Measurements from ENCODE around the gene CCDC196.

DNA sequence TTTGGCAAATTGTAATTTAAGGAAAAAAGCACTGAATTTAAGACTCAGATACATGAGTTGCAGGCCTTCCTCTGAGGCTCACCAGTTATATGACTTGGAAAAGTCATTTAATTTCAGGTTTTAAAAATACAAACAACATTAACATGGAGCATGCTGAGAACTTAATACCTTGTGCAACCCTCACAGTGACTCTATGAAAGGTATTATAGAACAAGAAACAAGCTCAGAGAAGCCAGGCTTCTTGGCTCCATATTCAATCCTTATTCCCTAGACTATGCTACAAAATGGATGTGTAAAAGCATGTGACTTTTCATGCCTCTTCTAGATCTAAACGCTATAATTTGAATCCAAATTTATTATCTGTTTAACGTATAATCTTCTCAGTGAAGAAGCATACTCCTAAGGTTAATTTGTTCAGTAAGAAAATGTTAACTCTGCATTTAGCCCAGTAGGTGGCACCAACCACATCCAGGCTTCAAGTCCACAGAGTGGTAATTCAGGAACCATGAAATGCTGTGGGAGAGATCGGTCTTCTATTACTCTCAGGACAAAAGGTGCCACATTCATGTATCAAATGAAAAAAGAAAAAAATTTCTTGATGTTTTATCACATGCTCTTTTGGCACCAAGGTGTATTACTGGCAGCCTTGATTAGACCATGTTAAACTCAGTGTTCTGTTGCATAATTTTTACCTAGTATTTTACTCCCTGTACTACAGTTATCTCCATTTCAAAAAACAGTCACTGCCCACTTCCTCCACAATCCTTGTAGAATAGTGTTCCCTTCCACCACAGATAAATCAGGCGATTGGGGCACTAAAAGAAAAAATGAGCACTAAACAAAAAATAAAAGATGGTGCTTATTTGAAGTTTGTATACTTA, 9.3 kb downstream of the CCDC196 start:
- peak in 1 of 3 donors; percentile 11 for TF ChIP-seq POLR2A (IDR thresholded peaks at IDR 0.05)
- TF ChIP-seq, protein P1, sequence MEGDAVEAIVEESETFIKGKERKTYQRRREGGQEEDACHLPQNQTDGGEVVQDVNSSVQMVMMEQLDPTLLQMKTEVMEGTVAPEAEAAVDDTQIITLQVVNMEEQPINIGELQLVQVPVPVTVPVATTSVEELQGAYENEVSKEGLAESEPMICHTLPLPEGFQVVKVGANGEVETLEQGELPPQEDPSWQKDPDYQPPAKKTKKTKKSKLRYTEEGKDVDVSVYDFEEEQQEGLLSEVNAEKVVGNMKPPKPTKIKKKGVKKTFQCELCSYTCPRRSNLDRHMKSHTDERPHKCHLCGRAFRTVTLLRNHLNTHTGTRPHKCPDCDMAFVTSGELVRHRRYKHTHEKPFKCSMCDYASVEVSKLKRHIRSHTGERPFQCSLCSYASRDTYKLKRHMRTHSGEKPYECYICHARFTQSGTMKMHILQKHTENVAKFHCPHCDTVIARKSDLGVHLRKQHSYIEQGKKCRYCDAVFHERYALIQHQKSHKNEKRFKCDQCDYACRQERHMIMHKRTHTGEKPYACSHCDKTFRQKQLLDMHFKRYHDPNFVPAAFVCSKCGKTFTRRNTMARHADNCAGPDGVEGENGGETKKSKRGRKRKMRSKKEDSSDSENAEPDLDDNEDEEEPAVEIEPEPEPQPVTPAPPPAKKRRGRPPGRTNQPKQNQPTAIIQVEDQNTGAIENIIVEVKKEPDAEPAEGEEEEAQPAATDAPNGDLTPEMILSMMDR (IDR thresholded peaks at IDR 0.05): peak; percentile 52 to 88 (median 74)

Data from body of pancreas (tissue), 4 donors.